22Rv1 (cell line): Measurements from ENCODE around the gene ST8SIA1.

Experiments used
- CTCF ChIP-seq: fragments of 450-650 bp; IDR thresholded peaks from 2 replicates; pipeline ENCODE4 v1.5.1; 2017; ENCODE audit warnings: mild to moderate bottlenecking
- ZFX ChIP-seq: fragments of 450-650 bp; IDR thresholded peaks from 2 replicates; pipeline ENCODE4 v1.6.1; 2017; ENCODE audit warnings: antibody characterized with exemption, borderline replicate concordance

DNA sequence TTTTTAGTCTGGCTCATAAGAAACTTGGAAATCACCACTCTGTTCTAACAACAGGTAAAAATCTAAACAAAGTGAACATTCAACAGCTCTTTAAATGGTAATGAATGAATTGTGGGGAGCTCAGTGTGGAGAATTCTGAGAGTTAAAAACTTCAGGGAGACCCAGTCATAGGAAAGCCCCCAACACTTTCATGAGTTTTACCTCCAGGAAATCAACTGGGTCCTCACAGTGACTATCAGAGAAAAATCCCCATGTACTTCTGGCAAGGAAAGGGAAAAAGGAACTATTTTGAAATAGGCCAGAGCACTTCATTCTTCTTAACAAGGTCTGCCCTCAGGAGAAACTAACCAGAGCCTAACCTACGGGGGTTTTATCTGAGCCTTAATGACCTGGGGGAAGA is 153.8 kb downstream of the ST8SIA1 start:
- TF ChIP-seq CTCF (no peak), ZFX (no peak)
